GM21825 (cell line): ENCODE measurements around the gene RCAN3.
"Not testable (repeated sequence)": the region's sequence is repeated elsewhere in the genome, so short reads cannot be mapped to it uniquely, and the experiment has no call there.

Experiments used
- ATAC-seq: cut with Tn5 transposase; IDR thresholded peaks from one replicate; pipeline ENCODE4 v1.9.1; 2021; ENCODE audit warnings: mild to moderate bottlenecking, moderate library complexity; ENCODE audit not compliant: unreplicated experiment

RCAN3 gene

DNA sequence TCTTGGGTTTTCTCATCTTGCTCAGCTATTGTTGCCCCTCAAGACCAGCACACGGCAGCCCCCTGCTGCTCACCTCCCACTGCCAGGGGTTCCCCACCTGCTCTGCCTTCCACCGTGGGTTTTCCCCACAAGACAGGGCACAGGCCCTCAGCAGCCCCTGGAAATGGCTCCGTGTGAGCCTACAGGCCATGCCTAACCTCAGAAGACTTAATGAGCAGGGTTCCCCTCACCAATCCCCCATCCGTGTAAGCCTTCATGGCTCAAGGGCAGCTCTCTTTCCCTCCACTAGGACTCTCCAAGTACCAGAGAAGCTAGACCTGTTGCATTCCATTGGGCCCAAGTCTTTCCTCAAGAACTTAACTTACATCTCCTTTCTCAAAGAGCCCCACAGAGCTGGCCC, 18.4 kb upstream of the RCAN3 start:
- no peak for ATAC-seq

DNA sequence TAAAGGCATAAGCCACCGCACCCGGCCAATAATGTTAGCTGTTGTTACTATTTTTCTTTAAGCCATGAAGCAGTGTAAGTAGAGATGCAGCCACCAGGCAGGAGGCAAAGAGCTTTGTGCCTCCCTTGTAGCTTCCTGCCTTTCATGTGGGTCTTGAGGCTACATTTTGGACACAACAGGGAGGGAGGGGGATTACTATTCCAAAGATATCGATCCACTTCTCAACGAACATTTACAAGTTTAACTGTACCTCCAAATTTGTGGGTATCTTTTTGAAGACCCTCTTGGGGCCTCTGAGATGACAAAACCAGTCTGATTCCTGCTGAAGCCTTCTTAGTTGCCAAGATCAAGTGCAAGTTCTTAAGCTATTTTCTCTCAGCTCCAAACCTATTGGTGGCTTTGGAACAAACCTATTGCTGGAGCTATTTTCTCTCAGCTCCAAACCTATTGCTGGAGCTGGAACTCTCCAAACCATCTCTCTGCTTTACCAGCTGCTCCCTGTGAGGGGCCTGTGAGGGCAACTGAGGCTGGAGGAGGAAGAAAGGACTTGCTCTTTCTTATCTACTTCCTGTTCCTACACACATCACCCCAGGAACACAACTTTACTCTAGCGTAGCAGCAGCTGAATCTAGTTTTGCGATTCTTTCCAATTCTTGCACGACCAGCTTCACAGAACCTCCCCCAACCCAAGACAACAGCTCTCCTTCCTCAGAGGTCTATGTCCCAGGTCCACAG, 16.1 kb upstream of the RCAN3 start:
- no peak for ATAC-seq

DNA sequence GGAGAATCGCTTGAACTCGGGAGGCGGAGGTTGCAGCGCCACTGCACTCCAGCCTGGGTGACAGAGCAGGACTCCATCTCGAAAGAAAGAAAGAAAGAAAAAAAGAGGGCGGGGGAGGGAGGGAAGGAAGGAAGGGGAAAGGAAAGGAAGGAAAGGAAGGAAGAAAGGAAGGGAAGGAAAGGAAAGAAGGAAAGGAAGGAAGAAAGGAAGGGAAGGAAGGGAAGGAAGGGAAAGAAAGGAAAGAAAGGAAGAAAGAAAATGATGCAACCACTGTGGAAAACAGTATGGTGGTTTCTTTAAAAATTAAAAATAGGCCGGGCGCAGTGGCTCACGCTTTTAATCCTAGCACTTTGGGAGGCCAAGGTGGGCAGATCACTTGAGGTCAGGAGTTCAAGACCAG, 15.2 kb upstream of the RCAN3 start:
- no peak for ATAC-seq

DNA sequence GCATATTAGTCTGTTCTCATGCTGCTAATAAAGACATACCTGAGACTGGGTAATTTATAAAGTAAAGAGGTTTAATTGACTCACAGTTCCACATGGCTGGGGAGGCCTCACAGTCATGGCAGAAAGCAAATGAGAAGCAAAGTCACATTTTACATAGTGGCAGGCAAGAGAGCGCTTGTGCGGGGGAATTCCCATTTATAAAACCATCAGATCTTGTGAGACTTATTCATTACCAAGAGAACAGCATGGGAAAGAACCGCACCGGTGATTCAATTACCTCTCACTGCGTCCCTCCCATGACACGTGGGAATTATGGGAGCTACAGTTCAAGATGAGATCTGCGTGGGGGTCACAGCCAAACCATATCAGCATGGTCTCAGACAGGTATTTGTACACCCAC, 14.5 kb upstream of the RCAN3 start:
- not testable (repeated sequence) for ATAC-seq

DNA sequence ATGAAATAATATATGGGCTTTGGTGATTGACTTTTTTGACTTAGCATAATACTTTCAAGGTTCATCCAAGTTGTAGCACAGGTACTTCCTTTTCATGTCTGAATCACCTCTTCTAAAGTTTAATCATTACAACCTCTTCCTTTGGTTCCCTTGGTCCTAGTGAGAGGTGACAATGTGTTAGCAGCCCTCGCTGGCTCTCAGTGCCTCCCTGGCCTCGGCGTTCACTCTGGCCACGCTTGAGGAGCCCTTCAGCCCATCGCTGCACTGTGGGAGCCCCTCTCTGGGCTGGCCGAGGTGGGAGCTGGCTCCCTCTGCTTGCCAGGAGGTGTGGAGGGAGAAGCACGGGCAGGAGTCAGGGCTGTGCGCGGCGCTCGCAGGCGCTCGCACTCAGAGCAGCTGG, 13.0 kb upstream of the RCAN3 start:
- no peak for ATAC-seq

DNA sequence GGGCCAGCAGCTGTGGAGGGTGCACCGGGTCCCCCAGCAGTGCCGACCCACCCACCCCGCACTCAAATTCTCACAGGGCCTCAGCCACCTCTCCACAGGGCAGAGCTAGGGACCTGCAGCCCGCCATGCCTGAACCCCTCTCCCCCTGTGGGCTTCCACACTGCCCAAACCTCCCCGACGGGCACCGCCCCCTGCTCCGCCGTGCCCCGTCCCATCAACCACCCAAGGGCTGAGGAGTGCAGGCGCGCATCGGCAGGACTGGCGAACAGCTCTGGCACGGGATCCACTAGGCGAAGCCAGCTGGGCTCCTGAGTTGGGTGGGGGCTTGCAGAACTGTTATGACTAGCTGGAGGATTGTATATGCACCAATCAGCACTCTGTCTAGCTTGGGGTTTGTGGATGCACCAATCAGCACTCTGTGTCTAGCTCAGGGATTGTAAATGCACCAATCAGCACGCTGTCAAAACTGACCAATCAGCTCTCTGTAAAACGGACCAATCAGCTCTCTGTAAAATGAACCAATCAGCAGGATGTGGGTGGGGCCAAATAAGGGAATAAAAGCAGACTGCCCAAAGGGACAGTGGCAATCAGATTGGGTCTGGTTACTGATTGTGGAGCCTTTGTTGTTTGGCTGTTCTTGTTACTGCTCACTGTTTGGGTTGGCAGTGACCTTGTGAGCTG, 12.4 kb upstream of the RCAN3 start:
- ATAC-seq, result no peak

DNA sequence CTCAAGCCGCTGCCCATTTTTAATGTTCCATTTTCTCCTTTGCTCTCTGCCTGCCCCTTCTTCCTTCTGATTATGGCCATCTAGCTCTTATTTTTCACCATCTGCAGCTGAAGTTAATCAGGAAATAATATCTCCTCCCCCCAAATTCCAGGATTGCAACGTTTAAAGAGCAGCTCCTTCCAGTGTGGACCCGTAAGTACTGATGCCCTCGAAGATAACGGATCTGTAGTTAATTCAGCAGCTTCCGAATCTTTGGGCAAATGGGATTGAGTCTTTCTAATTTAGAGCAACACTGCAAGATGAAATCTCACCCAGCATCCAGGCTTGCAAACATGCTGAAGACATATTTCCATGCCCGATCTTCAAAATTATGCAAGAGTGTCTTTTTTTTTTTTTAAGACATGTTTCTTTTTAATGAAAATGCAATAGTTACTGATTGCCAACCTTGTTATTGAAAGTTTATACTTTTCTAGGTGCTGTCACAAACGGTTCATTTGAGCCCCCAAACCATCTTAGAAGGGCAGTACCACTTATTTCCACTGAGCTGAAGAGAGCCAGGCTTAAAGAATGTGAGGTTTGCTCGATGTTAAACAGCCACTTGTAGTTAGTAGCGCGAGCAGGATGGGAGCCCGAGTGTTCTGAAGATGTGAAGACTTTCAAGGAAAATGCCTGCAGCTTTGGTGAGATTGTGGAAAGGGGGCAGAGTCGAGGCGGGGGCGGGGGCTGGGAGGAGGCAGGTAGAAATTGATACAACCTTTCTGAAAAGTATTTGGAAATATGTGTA, 10.9 kb upstream of the RCAN3 start:
- ATAC-seq, result no peak

DNA sequence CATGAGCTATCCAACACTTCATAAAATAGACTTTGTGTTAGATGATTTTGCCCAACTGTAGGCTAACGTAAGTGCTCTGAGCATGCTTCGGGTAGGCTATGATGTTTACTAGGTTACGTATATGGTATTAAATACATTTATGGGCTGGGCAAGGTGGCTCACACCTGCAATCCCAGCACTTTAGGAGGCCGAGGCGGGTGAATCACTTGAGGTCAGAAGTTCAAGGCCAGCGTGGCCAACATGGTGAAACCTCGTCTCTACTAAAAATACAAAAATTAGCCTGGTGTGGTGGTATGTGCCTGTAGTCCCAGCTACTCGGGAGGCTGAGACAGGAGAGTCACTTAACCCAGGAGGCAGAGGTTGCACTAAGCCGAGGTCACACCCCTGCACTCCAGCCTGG, 9.7 kb upstream of the RCAN3 start:
- not testable (repeated sequence) for ATAC-seq

DNA sequence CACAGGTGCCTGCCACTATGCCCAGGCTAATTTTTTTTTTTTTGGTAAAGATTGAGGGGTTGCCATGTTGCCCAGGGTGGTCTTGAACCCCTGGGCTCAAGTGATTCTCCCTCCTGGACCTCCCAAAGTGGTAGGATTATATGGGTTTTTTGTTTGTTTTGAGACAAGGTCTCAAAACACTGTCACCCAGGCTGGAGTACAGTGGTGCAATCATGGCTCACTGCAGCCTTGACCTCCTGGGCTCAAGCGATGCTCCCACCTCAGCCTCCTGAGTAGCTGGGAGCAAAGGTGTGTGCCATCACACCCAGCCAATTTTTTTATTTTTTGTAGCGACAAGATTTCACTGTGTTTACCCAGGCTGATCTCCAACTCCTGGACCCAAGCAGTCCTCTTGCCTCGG, 8.9 kb upstream of the RCAN3 start:
- ATAC-seq, result no peak

DNA sequence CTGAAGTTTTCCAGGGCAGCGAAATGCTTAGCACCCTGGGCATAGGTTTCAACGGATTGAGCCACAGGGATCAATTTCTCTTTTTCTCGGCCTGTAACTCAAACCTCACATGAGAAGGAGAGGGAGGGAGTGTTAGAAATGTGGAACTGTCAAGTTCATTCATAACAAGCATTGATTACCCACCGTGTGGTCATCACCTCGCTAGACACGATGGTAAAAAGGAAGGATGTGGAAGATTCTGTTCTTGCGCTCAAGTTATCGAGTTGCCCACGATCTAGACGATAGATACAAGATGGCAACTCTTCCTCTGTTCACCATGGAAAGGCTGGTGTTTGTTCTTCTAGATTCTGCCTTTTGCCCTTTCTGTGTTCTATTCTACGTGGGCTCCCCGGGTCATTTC, 4.0 kb upstream of the RCAN3 start:
- no peak for ATAC-seq

DNA sequence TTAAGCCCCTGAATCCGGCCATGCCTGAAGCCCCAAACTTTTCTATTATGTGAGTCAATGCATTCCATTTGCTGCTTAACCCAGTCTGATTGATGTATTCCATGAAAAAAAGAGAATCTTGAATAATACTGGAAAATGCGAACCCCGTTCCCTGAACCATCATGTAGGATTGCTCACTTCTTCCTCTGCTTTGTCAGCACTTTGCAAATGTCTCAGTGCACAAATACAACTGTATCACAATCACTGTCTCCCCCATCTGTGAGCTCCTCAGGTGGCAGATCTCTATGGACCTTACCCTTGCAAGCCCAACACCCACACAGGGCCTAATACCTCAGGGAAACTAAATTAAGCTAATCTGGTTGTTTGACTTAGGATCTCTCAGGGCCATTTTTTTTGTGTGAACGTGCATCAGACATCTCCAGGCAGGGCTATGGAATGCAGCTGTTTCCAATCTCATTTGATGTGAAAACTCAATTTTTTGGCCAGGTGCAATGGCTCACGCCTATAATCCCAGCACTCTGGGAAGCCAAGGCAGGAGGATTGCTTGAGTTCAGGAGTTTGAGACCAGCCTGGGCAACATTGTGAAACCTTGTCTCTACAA, 2.1 kb upstream of the RCAN3 start:
- ATAC-seq, result no peak

DNA sequence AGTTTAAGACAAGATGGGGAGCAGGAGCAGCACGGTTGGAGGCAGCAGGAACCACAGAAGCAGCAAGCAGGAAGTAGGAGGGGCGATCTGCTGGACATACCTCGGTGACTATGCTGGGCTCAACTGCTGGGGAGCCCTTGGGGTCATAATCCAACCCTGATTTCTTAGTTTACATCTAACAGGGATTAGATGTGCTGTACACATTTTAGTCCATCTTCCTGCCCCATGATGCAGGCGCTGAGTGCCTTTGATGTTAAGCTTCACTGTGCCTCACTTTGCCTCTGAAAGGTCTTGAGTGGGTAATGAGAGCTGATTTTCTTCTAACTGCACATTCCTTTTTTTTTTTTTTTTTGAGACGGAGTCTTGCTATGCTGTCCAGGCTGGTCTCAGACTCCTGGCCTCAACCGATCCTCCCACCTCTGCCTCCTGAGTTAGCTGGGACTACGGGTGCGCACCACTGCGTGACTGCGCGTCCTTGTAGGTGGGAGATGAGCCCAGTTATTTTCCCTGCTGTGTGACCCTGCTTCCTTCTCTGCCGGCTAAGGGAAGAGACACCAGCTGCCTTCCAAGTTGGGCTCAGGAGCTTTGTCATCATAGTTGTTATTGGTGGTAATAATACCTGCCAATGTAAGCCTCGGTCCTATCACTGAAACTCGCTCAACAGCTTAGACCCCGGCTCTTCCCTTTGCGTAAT, 1.1 kb upstream of the RCAN3 start:
- no peak for ATAC-seq

DNA sequence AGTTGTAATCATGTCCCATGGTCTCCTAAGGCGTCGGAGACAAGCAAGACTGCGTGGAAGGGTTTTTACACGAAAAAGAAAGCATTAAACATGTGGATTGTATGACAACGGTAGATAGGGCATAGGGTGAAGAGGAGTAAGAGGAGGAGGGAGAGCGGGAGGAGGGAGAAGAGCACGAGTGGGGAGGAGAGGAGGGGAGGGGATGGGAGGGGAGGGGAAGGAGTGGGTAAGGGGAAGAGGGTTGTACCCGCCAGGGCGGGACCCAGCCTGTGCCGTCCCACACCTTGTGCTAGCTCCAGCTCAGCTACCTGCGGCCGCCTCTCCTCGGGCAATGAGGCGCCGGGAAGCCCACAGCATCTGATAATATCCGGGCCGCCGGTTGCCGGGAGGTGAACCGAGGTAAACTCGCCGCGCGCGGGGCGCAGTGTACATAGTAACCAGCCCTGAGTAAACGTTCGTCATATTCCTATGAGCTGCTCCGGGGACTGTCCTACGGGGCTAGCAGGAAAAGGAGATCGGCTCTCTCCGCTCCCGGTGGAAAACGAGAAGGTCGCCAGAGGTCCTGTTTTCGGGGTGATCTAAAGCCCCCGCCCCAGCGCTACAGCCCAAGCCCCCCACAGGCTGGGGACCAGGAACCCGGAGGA, 449 bp upstream of the RCAN3 start:
- ATAC-seq, result no peak

DNA sequence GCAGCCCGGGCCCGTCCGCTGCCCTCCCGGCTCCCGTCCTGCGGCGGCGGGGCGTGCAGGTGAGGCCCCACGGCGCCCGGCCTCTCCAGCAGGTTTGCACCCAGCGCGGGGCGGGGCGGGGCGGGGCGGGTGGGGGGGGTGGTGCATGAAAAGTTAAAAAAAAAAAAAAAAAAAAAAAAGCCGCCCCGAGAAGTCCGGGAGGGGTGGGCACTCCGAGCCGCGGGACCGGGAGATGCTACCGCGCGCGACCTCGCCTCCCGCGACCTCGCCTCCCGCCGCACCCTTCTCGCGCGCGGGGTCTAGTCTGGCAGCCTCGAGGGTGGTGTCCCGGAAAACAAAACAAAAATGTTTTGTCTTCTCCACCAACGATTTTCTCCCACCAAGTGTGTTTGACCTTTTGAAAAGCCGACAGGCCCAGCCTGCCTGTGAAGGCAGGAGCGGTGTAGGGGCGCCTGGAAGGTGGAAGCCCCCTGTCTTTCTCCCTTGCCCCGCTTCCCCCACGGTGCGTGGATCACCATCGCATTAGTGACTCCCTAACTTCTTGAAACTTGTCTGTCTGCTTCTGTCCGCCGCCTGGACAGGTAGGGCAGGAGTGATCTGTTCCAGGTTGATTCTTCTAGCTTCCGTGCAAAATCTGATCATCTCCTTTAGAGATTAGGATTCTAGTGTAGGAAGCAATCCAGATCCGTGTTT, 569 bp downstream of the RCAN3 start:
- ATAC-seq, result no peak

DNA sequence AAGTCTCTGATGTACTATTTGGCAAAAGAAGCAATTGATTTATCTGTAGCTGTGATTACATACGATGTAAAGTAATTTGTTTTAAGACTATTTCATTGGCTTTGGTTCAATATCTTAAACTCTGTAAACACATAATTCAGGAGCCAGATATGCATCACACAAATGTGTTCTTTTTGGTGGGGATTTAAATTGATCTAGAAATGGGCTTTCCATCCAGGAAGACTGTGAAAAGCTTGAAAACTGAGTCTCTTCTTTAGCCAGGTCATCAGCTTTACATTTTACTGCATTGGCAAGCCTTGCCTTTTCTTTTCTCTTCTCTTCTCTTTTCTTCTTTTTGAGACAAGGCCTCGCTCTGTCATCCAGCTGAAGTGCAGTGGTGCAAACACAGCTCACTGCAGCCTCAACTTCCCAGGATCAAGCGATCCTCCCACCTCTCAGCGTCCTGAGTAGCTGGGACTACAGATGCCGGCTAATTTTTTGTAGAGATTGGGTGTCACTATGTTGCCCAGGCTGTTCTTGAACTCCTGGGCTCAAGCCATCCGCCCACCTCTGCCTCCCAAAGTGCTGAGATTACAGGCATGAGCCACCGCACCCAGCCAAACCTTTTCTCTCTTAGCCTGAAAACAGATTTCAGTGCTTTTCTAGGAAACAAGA, 1.4 kb downstream of the RCAN3 start:
- ATAC-seq, result no peak

DNA sequence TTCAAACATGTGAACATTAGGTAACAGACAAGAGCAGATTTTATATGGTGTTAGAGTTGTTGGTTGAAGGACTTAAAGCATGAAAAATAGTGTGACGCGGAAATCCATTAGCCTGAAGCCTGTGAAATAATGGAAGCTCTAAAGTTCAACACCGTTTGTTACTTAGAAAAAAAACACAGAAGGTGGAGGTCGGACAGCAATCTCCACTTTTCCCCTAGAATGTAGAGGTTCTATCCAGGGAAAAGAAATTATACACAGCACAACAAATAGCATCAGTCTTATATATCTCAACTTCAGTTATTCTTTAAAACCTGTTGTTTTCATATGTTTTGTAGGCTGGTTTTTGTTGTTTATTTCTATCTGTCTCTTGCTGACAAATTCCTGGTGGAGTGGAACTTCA, 1.9 kb downstream of the RCAN3 start:
- no peak for ATAC-seq

DNA sequence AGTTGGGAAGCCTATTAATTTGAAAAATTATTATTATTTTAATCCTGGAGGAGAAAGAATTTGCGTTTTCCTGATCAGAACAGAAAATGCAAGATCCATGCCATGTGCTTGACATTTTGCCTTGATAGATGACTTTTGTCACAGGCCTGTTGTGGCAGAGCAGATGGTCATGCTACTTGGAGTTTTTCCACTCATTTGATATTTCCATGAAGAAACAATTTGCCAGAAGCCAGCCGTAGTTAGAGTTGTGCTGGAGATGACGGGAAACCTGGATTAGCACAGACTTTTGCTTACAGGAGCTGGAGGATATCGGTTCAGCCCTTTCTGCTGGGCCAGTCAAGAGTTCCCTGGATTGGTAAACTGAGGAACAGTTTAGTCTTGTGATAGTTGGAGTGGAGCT, 3.2 kb downstream of the RCAN3 start:
- no peak for ATAC-seq

DNA sequence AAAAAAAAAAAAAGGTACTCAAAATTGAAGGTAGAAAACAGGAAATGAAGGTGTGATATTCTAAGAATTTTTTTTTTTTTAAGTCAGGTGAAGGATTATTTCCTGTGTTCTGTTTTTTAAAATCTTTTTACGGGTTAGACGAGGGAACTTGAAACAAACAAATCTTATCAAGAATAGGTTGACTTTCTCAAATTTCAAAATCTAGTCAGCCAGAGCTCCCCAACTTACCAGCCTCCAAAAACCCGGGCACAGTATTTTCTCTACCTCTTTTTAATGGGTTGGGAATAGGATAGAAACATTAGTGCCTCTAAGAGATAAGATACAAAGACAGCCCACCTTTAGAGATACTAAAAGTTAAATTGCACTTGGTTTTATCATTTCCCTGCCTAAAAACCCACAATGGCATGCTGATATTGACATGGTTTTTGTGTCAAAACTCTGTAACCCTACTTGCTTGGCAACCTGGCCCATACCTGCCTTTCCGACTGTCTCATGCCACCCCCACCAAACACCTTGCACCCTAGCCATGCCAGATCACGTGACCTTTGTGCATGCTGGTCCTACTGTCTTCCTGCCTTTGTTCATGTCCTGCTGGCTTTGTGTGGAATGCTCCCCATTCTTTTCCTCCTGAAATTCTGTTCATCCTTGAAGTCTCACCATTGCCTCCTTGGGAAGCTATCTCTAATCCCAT, 4.2 kb downstream of the RCAN3 start:
- ATAC-seq, result no peak

DNA sequence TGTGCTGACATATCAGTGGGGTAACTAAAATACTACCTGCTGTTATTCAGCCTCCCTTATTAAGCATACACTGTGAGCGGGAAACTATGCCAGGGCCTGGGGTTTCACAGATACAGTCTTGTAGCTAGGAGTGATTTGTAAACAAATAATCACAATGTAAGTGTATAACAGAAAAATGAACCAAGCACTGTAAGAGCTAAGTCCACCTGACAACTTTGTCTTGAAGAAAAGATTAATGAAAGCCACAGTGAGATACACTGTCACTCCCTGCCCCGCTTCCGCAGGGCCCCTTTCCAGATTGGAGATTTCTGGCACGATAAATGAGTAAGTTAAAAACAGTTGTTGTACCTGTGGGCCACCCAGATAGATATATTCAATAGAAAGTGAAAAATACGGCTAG, 4.8 kb downstream of the RCAN3 start:
- ATAC-seq, result no peak
